Natural killer cell (primary cell): ENCODE results near the gene IPO13. TPM values are rescaled to one million over a fixed set of nuclear protein-coding genes. Genes with fewer than 3 reads are reported as not detected.
A peak's percentile ranks its signal among the peaks of the same experiment; 100 is the strongest.

Experiments used
- ATAC-seq, 3 donors: fragments of 150-1000 bp in 2 of 3; fragments of 200-7000 bp in 1 of 3; cut with Tn5 transposase; 1 replicate in 1 of 3; 2 replicates in 2 of 3; pipeline ENCODE4 v1.10.0; 2021; ENCODE audit warnings: mild to moderate bottlenecking in 2 of 3, moderate library complexity in 2 of 3
- DNase-seq, 2 donors: peaks; one replicate each; pipeline versions ENCODE4 v3.0.0 to v3.0.0-alpha.2; 2013 to 2021; ENCODE audit warnings: mixed read lengths in 1 of 2
- H3K27ac ChIP-seq: one replicate; pipeline ENCODE4 v1.5.1; 2013; ENCODE audit warnings: mild to moderate bottlenecking, low read length
- H3K27me3 ChIP-seq: one replicate; pipeline ENCODE4 v1.6.1; 2013; ENCODE audit warnings: low read length; ENCODE audit not compliant: control insufficient read depth, insufficient read depth
- H3K36me3 ChIP-seq: one replicate; pipeline ENCODE4 v1.6.1; 2013; ENCODE audit warnings: low read length; ENCODE audit not compliant: control insufficient read depth, insufficient read depth
- H3K4me1 ChIP-seq: one replicate; pipeline ENCODE4 v1.6.1; 2013; ENCODE audit warnings: low read length; ENCODE audit not compliant: control insufficient read depth, insufficient read depth
- H3K4me3 ChIP-seq: one replicate; pipeline ENCODE4 v1.5.1; 2013; ENCODE audit warnings: low read length
- H3K9me3 ChIP-seq: one replicate; pipeline ENCODE4 v1.6.1; 2013; ENCODE audit warnings: low read length; ENCODE audit not compliant: control insufficient read depth, insufficient read depth
- H3K27ac Mint-ChIP-seq, 2 donors: one replicate each; pipeline ENCODE4 v1.8.0; 2022; ENCODE audit warnings: mild to moderate bottlenecking in 2 of 2, mixed read lengths in 2 of 2, moderate library complexity in 1 of 2
- H3K27me3 Mint-ChIP-seq, 2 donors: one replicate each; pipeline ENCODE4 v1.8.0; 2022; ENCODE audit warnings: low read depth in 2 of 2, mixed read lengths in 2 of 2
- H3K36me3 Mint-ChIP-seq: one replicate; pipeline ENCODE4 v1.8.0; 2022; ENCODE audit warnings: mixed read lengths
- H3K4me1 Mint-ChIP-seq, 2 donors: one replicate each; pipeline ENCODE4 v1.8.0; 2022; ENCODE audit warnings: mixed read lengths in 2 of 2
- H3K4me3 Mint-ChIP-seq: one replicate; pipeline ENCODE4 v1.8.0; 2022; ENCODE audit warnings: mild to moderate bottlenecking, moderate library complexity, mixed read lengths
- H3K9me3 Mint-ChIP-seq, 2 donors: one replicate each; pipeline ENCODE4 v1.8.0; 2022; ENCODE audit warnings: mixed read lengths in 2 of 2
- WGBS: methylation state at CpG from one replicate; pipeline ENCODE4 v1.1.7; 2013; ENCODE audit warnings: missing lambda C conversion rate; ENCODE audit not compliant: insufficient coverage; 5-methylcytosine and 5-hydroxymethylcytosine counted together
- intact Hi-C: fragments of 100-400 bp; cut with micrococcal nuclease; formaldehyde crosslinking; loops from one replicate; pipeline ENCODE4 v1.14.2; 2022
- total RNA-seq, 4 donors: library from RNA; stranded (reverse); fragments of 120-200 nt in 1 of 4; gene quantifications; one replicate each; pipeline versions ENCODE4 v1.2.3 to v1.2.4, GENCODE V29; 2013 to 2022
- TF ChIP-seq, protein P1 (sequence below): fragments of 200-600 bp; IDR thresholded peaks from one replicate; pipeline ENCODE4 v1.8.0; 2022; ENCODE audit warnings: antibody characterized with exemption

IPO13 gene
- total RNA-seq, 3 donors from 2014 or later (not counting 1 experiment from before 2014, with no cell fraction given) = 18.1 to 22.7 (median 18.4) TPM

DNA sequence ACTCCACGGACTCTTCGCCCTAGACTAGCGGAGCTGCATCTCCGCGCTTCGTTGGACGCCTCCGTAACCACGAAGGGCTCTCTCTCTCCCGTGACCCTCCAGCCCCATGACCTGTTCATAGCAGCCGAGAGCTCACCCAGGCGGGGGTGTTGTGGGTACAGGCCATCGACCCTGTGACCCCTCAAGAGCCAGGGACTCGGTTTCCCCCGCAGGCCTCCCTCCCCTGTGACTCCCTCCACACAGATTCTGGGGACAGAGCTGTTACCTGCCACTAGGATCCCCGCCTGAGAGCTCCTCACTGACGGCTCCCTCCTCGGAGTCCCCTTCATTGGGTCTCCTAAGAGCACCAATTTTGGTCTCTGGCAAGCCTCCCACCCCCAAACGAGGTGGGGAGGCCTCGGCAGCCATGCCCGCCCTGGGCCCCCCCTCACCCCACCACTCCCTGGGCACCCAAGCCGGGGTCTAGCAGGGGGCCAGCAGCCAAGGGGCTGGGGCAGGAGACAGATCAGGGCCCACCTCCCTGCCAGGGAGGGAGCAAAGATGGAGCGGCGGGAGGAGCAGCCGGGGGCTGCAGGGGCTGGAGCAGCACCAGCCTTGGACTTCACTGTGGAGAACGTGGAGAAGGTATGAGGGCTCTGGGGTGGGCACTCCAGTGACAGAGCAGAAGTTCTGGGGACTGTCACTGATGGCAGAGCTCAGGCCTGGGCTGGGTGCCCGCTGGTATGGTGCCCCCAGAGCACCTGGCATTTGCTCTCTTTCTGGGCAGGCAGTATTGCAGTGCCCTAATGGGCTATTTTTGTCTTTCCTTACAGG, 517 bp downstream of the IPO13 start:
- Histone ChIP-seq H3K4me3 (peak overlapping the region; percentile 54), H3K27ac (peak overlapping the region; percentile 95), H3K36me3 (peaks cover 2% of the 10 kb centered on the region), H3K27me3 (no peaks in the 10 kb centered on the region), H3K4me1 (peaks cover 33% of the 10 kb centered on the region), H3K9me3 (no peaks in the 10 kb centered on the region)
- H3K36me3 Mint-ChIP-seq = no peaks in the 10 kb centered on the region
- H3K9me3 Mint-ChIP-seq = no peaks in the 10 kb centered on the region
- DNase-seq = no peak
- peak overlapping the region; percentile 88 to 98 for H3K27ac Mint-ChIP-seq
- 12% methylated on average over 26 of the region's 27 CpGs for WGBS
- TF ChIP-seq, protein P1, sequence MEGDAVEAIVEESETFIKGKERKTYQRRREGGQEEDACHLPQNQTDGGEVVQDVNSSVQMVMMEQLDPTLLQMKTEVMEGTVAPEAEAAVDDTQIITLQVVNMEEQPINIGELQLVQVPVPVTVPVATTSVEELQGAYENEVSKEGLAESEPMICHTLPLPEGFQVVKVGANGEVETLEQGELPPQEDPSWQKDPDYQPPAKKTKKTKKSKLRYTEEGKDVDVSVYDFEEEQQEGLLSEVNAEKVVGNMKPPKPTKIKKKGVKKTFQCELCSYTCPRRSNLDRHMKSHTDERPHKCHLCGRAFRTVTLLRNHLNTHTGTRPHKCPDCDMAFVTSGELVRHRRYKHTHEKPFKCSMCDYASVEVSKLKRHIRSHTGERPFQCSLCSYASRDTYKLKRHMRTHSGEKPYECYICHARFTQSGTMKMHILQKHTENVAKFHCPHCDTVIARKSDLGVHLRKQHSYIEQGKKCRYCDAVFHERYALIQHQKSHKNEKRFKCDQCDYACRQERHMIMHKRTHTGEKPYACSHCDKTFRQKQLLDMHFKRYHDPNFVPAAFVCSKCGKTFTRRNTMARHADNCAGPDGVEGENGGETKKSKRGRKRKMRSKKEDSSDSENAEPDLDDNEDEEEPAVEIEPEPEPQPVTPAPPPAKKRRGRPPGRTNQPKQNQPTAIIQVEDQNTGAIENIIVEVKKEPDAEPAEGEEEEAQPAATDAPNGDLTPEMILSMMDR = no peak
- H3K4me1 Mint-ChIP-seq = peaks cover 35 to 65% of the 10 kb centered on the region in 2 donors
- no peak for ATAC-seq
- intact Hi-C loops = no loop called here
- peak overlapping the region; percentile 91 for H3K4me3 Mint-ChIP-seq
- no peaks in the 10 kb centered on the region for H3K27me3 Mint-ChIP-seq

DNA sequence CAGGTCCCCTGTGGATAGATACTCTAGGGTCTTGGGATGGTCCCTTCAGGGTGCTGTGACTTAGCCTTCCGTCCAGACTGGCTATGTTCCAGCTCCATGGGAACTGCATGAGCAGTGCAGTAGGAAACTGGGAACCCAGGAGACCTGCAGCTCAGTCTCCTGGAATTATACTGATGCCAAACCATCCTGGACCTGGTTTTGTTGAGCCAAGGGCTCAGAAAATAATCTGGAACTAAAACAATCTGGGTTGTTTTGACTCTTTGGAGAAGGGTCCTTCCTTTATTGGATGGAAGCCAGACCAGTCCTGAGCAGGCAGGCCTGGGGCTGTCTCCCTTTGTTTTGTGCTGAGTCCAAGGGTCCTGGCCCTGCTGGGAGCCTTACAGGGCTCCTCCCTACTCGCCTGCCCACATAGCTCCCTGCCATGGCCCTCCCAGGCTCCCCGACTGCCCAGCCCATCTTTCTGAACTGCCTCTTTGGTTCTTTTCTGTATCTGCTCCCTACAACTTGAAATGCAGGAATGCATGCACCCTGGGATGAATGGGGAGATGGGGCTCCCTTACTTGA, 1.2 kb downstream of the IPO13 start:
- H3K9me3 Mint-ChIP-seq = no peaks in the 10 kb centered on the region
- peaks cover 35 to 61% of the 10 kb centered on the region in 2 donors for H3K4me1 Mint-ChIP-seq
- DNase-seq (no peak), ATAC-seq (no peak)
- no peaks in the 10 kb centered on the region for H3K9me3 ChIP-seq
- H3K27me3 Mint-ChIP-seq = no peaks in the 10 kb centered on the region
- WGBS = 76% methylated on average over 3 of the region's 3 CpGs
- H3K27ac Mint-ChIP-seq = peak overlapping the region; percentile 57 to 98
- H3K36me3 ChIP-seq = peaks cover 2% of the 10 kb centered on the region
- no peak overlapping the region for H3K27ac ChIP-seq
- intact Hi-C loops = no loop called here
- H3K4me3 Mint-ChIP-seq = peak overlapping the region; percentile 91
- H3K27me3 ChIP-seq = no peaks in the 10 kb centered on the region
- TF ChIP-seq, protein P1 = no peak
- H3K36me3 Mint-ChIP-seq = no peaks in the 10 kb centered on the region
- peaks cover 33% of the 10 kb centered on the region for H3K4me1 ChIP-seq
- H3K4me3 ChIP-seq = no peak overlapping the region

DNA sequence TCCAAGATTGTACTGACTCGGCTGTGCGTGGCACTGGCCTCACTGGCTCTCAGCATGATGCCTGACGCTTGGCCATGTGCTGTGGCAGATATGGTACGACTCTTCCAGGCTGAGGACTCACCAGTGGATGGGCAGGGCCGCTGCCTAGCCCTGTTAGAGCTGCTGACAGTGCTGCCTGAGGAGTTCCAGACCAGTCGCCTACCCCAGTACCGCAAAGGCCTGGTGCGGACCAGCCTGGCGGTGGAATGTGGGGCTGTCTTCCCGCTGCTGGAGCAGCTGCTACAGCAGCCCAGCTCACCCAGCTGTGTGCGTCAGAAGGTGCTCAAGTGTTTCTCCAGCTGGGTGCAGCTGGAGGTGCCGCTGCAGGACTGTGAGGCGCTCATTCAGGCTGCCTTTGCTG, 2.9 kb downstream of the IPO13 start:
- no peak overlapping the region for H3K4me3 ChIP-seq
- intact Hi-C loops = no loop called here
- Mint-ChIP-seq H3K4me3 (no peak overlapping the region), H3K27me3 (no peaks in the 10 kb centered on the region), H3K4me1 (peaks cover 35 to 57% of the 10 kb centered on the region in 2 donors), H3K27ac (no peak overlapping the region), H3K9me3 (no peaks in the 10 kb centered on the region), H3K36me3 (no peaks in the 10 kb centered on the region)
- no peaks in the 10 kb centered on the region for H3K9me3 ChIP-seq
- WGBS = 94% methylated on average over 13 of the region's 13 CpGs
- DNase-seq (no peak), ATAC-seq (no peak)
- H3K4me1 ChIP-seq = peaks cover 33% of the 10 kb centered on the region
- no peaks in the 10 kb centered on the region for H3K27me3 ChIP-seq
- no peak overlapping the region for H3K27ac ChIP-seq
- TF ChIP-seq, protein P1 = no peak
- H3K36me3 ChIP-seq = peaks cover 2% of the 10 kb centered on the region
